Measurements from ENCODE around the gene THUMPD3.

DNA sequence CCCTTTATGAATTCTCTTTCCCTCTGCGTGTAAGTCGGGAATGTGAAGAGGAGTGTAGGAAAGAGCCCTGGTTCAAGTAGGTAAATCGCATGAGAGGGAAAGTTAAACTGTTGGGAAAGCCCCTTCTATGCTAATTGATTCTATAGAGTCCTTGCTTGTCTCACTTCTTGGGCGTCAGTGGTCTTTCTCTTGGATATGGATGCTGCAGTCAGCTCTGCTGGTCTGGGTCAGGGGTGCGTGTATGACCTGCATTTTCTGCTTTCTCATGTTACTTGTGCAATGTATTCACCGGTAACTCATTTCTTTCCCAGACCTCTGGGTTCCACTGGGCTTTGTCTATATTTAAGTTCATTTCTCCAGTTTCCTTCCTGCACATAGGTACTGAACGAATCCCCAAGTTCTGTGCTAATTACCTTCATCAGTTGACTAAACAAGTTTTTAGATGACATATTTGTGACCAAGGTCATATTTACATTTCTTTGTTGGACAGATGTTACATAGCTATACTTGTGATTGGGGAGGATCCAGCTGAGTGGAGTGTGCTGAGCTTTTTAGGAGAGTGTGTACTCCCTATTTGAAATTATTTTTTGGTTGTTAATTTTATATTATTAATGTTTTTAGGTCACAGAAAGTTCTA is 36.0 kb downstream of the THUMPD3 start:
- TF ChIP-seq, protein P1, sequence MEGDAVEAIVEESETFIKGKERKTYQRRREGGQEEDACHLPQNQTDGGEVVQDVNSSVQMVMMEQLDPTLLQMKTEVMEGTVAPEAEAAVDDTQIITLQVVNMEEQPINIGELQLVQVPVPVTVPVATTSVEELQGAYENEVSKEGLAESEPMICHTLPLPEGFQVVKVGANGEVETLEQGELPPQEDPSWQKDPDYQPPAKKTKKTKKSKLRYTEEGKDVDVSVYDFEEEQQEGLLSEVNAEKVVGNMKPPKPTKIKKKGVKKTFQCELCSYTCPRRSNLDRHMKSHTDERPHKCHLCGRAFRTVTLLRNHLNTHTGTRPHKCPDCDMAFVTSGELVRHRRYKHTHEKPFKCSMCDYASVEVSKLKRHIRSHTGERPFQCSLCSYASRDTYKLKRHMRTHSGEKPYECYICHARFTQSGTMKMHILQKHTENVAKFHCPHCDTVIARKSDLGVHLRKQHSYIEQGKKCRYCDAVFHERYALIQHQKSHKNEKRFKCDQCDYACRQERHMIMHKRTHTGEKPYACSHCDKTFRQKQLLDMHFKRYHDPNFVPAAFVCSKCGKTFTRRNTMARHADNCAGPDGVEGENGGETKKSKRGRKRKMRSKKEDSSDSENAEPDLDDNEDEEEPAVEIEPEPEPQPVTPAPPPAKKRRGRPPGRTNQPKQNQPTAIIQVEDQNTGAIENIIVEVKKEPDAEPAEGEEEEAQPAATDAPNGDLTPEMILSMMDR (IDR thresholded peaks at IDR 0.05), result no peak
- no peak for TF ChIP-seq POLR2AphosphoS5 (IDR thresholded peaks at IDR 0.05)
- TF ChIP-seq EP300 (IDR thresholded peaks at IDR 0.05; ENCODE audit: low read depth), result no peak

All from transverse colon (tissue), 4 donors.